BJ (cell line): ENCODE results near the gene MGME1. TPM values are rescaled to one million over a fixed set of nuclear protein-coding genes. Genes with fewer than 3 reads are reported as not detected.

Experiments used
- CTCF ChIA-PET: fragments of 350-600 bp; formaldehyde crosslinking; extraction: SDS; loops from one replicate; lab custom pipeline; 2021; ENCODE audit warnings: antibody characterized with exemption, inconsistent platforms; lab: Yijun Ruan, JAX
- POLR2A ChIA-PET: fragments of 300-600 bp; sonication (Branson Sonifier 250); formaldehyde crosslinking; extraction: SDS; loops from one replicate; lab custom pipeline; 2021; ENCODE audit warnings: antibody characterized with exemption; lab: Charles Lee
- DNase-seq: peaks from one replicate; pipeline ENCODE4 v3.0.0-alpha.2; 2011; ENCODE audit warnings: low read depth
- H3K27me3 ChIP-seq: 2 replicates; pipeline ENCODE4 v1.6.0; 2011; ENCODE audit warnings: low read length; ENCODE audit not compliant: control insufficient read depth, insufficient read depth
- H3K36me3 ChIP-seq: 2 replicates; pipeline ENCODE4 v1.5.1; 2011; ENCODE audit warnings: low read length; ENCODE audit not compliant: control insufficient read depth, insufficient read depth
- H3K4me3 ChIP-seq: 2 replicates; pipeline ENCODE4 v1.5.1; 2011; ENCODE audit warnings: low read depth, mild to moderate bottlenecking, control low read depth, low read length
- CTCF ChIP-seq: IDR thresholded peaks from 2 replicates; pipeline ENCODE4 v1.5.1; 2011; ENCODE audit warnings: low read depth, mild to moderate bottlenecking, control low read depth, inconsistent platforms, low read length, moderate library complexity; ENCODE audit not compliant: insufficient read depth
- polyA plus RNA-seq: library from polyadenylated mRNA; depleted of rRNA; stranded (reverse); fragments of >200 nt; gene quantifications from 2 replicates; pipeline ENCODE4 v1.2.3, GENCODE V29; 2011

Gene MGME1
- polyA plus RNA-seq, 1 experiment: 7.2 TPM

- Histone ChIP-seq H3K36me3 (no peaks in the 10 kb centered on the region), H3K4me3 (no peak overlapping the region), H3K27me3 (no peaks in the 10 kb centered on the region)
- POLR2A ChIA-PET: interaction anchor here (0.6 kb wide), 1 partner anchor 30 kb away, joined by 4 read pairs; no protein-coding TSS in a partner anchor
- CTCF ChIA-PET: interaction anchor here (1.1 kb wide), 1 partner anchor 31 kb away, joined by 4 read pairs; no protein-coding TSS in a partner anchor
- no peak for DNase-seq
- TF ChIP-seq CTCF: no peak
Observed at GRCh38 chr20:17965042-17965697, 3.6 kb upstream of the MGME1 start.

GRCh38 chr20:17966432-17967310 is 2.1 kb upstream of the MGME1 start:
- no peak for TF ChIP-seq CTCF
- ChIA-PET POLR2A (interaction anchor here (0.6 to 0.7 kb wide), 2 partner anchors 22 to 351 kb away, joined by 3 to 4 read pairs; no protein-coding TSS in a partner anchor), CTCF (interaction anchor here (0.6 to 1.9 kb wide), 4 partner anchors 8 to 56 kb away, joined by 3 to 7 read pairs (median 3); no protein-coding TSS in a partner anchor)
- no peak for DNase-seq
- H3K27me3 ChIP-seq: no peaks in the 10 kb centered on the region
- no peaks in the 10 kb centered on the region for H3K36me3 ChIP-seq
- peak overlapping the region; percentile 84 for H3K4me3 ChIP-seq

GRCh38 chr20:17967521-17968365 is 1.1 kb upstream of the MGME1 start:
- Histone ChIP-seq H3K36me3 (no peaks in the 10 kb centered on the region), H3K27me3 (no peaks in the 10 kb centered on the region), H3K4me3 (peak overlapping the region; percentile 84)
- ChIA-PET CTCF (interaction anchor here (1.1 to 1.9 kb wide), 3 partner anchors 9 to 30 kb away, joined by 3 to 7 read pairs (median 3); no protein-coding TSS in a partner anchor), POLR2A (interaction anchor here (0.6 kb wide), 1 partner anchor 21 kb away, joined by 3 read pairs; no protein-coding TSS in a partner anchor)
- no peak for TF ChIP-seq CTCF
- DNase-seq: no peak

GRCh38 chr20:17969278-17969883 is 563 bp downstream of the MGME1 start:
- Histone ChIP-seq H3K36me3 (no peaks in the 10 kb centered on the region), H3K4me3 (peak overlapping the region; percentile 84), H3K27me3 (no peaks in the 10 kb centered on the region)
- POLR2A ChIA-PET: no interaction called here
- DNase-seq: no peak
- no peak for TF ChIP-seq CTCF
- CTCF ChIA-PET: interaction anchor here (0.9 to 1.3 kb wide), 3 partner anchors 10 to 465 kb away, joined by 3 to 7 read pairs (median 3); partner anchors contain the start of gene RRBP1
